GM12864 (cell line): ENCODE measurements around the gene PXDC1.
"Not testable (repeated sequence)": the region's sequence is repeated elsewhere in the genome, so short reads cannot be mapped to it uniquely, and the experiment has no call there.

Source experiments
- DNase-seq: peaks from one replicate; pipeline ENCODE4 v3.0.0-alpha.2; 2011; ENCODE audit warnings: low read depth
- H3K4me3 ChIP-seq: 2 replicates; pipeline ENCODE4 v1.5.1; 2011; ENCODE audit warnings: mild to moderate bottlenecking, low read depth, low read length, control low read depth
- TF ChIP-seq, protein P1 (sequence below): IDR thresholded peaks from 2 replicates; pipeline ENCODE4 v1.5.1; 2011; ENCODE audit warnings: low read depth, mild to moderate bottlenecking, moderate library complexity, low read length, control low read depth, inconsistent platforms; ENCODE audit errors: missing control alignments

PXDC1 gene

GRCh38 chr6:3722785-3723184, 28.7 kb downstream of the PXDC1 start:
- DNase-seq = no peak
- TF ChIP-seq, protein P1, sequence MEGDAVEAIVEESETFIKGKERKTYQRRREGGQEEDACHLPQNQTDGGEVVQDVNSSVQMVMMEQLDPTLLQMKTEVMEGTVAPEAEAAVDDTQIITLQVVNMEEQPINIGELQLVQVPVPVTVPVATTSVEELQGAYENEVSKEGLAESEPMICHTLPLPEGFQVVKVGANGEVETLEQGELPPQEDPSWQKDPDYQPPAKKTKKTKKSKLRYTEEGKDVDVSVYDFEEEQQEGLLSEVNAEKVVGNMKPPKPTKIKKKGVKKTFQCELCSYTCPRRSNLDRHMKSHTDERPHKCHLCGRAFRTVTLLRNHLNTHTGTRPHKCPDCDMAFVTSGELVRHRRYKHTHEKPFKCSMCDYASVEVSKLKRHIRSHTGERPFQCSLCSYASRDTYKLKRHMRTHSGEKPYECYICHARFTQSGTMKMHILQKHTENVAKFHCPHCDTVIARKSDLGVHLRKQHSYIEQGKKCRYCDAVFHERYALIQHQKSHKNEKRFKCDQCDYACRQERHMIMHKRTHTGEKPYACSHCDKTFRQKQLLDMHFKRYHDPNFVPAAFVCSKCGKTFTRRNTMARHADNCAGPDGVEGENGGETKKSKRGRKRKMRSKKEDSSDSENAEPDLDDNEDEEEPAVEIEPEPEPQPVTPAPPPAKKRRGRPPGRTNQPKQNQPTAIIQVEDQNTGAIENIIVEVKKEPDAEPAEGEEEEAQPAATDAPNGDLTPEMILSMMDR = no peak
- no peak overlapping the region for H3K4me3 ChIP-seq

- TF ChIP-seq, protein P1 = no peak
- H3K4me3 ChIP-seq = no peak overlapping the region
- DNase-seq = no peak
Observed at GRCh38 chr6:3721810-3722621, 29.5 kb downstream of the PXDC1 start.

DNA sequence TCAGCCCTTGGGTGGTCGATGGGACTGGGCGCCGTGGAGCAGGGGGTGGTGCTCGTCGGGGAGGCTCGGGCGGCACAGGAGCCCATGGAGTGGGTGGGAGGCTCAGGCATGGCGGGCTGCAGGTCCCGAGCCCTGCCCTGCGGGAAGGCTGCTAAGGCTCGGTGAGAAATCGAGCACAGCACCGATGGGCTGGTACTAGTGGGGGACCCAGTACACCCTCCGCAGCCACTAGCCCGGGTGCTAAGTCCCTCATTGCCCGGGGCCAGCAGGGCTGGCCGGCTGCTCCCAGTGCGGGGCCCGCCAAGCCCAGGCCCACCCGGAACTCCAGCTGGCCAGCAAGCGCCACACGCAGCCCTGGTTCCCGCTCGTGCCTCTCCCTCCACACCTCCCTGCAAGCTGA, 30.7 kb downstream of the PXDC1 start:
- not testable (repeated sequence) for H3K4me3 ChIP-seq, DNase-seq

DNA sequence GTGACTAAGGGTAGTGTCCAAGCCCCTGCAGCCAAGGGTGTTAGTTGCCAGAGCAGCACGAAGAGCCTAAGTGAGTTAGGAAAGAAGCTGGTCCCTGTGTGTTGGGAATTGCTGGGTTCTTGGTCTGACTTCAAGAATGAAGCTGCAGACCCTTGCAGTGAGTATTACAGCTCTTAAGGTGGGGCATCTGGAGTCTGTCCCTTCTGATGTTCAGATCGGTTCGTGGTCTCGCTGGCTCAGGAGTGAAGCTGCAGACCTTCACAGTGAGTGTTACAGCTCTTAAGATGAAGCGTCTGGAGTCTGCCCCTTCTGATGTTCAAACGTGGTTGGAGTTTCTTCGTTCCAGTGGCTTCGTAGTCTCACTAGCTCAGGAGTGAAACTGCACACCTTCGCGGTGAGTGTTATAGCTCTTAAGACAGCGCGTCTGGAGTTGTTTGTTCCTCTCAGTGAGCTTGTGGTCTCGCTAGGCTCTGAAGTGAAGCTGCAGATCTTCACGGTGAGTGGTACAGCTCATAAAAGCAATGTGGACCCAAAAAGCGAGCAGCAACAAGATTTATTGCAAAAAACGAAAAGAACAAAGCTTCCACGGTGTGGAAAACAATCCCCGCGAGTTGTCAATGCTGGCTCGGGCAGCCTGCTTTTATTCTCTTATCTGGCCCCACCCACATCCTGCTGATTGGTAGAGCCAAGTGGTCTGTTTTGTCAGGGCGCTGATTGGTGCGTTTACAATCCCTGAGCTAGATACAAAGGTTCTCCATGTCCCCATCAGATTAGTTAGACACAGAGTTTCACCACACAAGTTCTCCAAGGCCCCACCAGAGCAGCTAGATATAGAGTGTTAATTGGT, 31.8 kb downstream of the PXDC1 start:
- TF ChIP-seq, protein P1 = no peak
- H3K4me3 ChIP-seq = no peak overlapping the region
- no peak for DNase-seq

DNA sequence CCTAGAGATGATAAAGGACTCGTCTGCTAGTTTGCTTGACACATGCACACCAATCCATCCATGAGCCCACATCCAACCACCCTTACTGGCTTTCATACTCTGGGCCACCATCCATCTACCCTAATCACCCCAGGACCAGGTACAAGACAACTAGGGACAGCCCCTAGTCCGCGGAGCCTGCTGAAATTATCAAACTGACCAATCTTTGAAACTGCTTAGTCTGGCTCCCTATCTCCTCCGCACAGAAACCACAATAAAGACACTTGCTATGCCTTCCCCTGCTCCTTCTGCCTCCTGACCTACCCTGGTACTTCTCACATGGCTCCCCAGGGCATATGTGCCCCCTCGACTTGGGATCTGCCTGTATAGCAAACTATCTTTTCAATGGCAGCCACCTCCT, 33.1 kb downstream of the PXDC1 start:
- TF ChIP-seq, protein P1 = no peak
- H3K4me3 ChIP-seq = no peak overlapping the region
- no peak for DNase-seq

- TF ChIP-seq, protein P1 = no peak
- H3K4me3 ChIP-seq = no peak overlapping the region
- DNase-seq = no peak
Observed at GRCh38 chr6:3715285-3715684, 36.2 kb downstream of the PXDC1 start.

DNA sequence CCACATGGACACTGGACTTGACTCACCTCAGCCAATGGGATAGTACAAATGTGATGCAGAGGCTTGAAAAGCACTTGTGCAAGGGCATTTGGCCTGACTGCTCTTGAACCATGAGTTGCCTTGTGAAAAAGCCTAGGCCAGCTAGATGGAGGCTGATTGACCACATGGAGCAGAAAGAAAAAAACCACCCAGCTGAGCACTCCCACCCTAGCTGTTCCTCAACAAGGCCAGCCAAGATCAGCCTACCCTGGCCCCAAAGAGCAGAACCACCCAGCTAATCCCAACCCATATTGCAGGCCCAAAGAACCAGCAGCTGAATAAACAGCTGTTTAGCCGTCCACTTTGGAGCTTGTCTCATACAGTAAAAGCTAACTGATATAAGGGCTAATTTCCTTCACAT, 36.7 kb downstream of the PXDC1 start:
- TF ChIP-seq, protein P1 = no peak
- DNase-seq = no peak
- no peak overlapping the region for H3K4me3 ChIP-seq
